Colonic mucosa (tissue), 4 donors: ENCODE results near the gene RPLP2. TPM values are rescaled to one million over a fixed set of nuclear protein-coding genes. Genes with fewer than 3 reads are reported as not detected.

Experiments used
- DNase-seq: peaks from one replicate; pipeline ENCODE4 v3.0.0-alpha.2; 2020
- H3K27ac ChIP-seq: fragments of 200-600 bp; one replicate; pipeline ENCODE4 v1.8.0; 2021
- H3K27me3 ChIP-seq: fragments of 200-600 bp; one replicate; pipeline ENCODE4 v1.8.0; 2021
- H3K36me3 ChIP-seq: fragments of 200-600 bp; one replicate; pipeline ENCODE4 v1.8.0; 2021
- H3K4me1 ChIP-seq: fragments of 200-600 bp; one replicate; pipeline ENCODE4 v1.8.0; 2021; ENCODE audit warnings: mild to moderate bottlenecking
- H3K4me3 ChIP-seq: fragments of 200-600 bp; one replicate; pipeline ENCODE4 v1.8.0; 2021
- H3K9ac ChIP-seq, 2 donors: one replicate each; pipeline ENCODE4 v1.7.0; 2013; ENCODE audit warnings: control low read depth in 2 of 2, low read depth in 2 of 2, low read length in 2 of 2
- H3K9me3 ChIP-seq: fragments of 200-600 bp; one replicate; pipeline ENCODE4 v1.8.0; 2021
- intact Hi-C: fragments of 100-400 bp; cut with DNase I; formaldehyde crosslinking; loops from one replicate; pipeline ENCODE4 v1.14.1; 2022
- total RNA-seq, 2 donors: library from RNA; stranded (reverse); fragmentation: NEBNext Ultra II Directional in 1 of 2; extraction: Animal tissue kit (Norgen Biotek cat#: 25700) in 1 of 2; gene quantifications; one replicate each; pipeline ENCODE4 v1.2.1, GENCODE V29; 2021
- TF ChIP-seq, protein P1 (sequence below): fragments of 200-600 bp; IDR thresholded peaks from one replicate; pipeline ENCODE4 v1.8.0; 2022; ENCODE audit warnings: antibody characterized with exemption, mild to moderate bottlenecking
- donor health status: healthy.
- donor health status: DM: no; HTN: no; CAD: no.
- donor health status: DM: no; HTN: no; CAD: no.

The RPLP2 gene
- total RNA-seq, 2 donors from 2014 or later = 2,068 to 2,303 TPM

DNA sequence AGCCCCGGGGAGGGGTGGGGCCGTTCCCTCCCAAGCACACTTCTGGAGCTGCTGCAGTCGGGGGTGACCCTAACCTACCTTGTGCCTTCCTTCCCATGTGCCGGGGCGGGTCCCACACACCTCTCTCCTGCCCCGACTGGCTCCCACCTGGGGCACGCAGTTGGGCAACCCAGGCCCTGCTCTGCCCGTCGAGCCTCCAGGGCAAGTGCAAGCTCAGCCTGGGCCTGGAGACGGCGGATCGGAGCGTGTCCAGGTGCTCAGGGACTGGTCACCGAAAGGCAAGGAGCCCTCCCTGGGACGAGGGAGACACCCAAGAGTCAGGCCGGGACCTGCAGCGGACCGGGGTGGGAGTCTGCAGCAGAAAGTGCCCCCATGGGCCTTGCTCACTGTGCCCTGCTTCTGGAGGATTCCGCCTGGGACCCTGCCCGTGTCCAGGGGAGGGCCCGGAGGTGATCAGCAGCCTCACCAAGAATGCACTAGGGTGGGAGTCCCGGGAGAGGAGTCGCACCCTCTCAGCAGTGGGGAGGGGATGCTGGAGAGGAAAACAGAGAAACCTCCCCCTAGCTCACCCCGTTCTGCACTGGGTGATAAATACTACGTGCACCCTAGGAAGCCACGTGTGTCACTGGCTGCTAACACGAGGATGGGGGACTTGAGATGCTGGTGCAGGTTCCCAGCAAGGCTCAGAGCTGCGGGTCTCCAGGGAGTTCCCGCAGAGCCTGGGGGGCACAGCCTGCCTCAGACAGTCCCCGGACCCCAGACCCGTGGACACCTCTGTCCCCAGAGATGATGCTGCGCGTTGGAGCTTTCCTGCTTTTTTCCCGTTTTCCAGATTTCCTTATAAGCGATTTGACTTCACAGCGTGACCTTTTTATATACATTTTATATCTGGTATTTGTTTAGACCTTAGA is 27.2 kb upstream of the RPLP2 start:
- Histone ChIP-seq H3K27me3 (no peaks in the 10 kb centered on the region), H3K9me3 (no peaks in the 10 kb centered on the region), H3K9ac (no peak overlapping the region), H3K27ac (no peak overlapping the region), H3K4me1 (no peaks in the 10 kb centered on the region), H3K4me3 (no peak overlapping the region), H3K36me3 (no peaks in the 10 kb centered on the region)
- intact Hi-C loops = no loop called here
- no peak for DNase-seq
- TF ChIP-seq, protein P1, sequence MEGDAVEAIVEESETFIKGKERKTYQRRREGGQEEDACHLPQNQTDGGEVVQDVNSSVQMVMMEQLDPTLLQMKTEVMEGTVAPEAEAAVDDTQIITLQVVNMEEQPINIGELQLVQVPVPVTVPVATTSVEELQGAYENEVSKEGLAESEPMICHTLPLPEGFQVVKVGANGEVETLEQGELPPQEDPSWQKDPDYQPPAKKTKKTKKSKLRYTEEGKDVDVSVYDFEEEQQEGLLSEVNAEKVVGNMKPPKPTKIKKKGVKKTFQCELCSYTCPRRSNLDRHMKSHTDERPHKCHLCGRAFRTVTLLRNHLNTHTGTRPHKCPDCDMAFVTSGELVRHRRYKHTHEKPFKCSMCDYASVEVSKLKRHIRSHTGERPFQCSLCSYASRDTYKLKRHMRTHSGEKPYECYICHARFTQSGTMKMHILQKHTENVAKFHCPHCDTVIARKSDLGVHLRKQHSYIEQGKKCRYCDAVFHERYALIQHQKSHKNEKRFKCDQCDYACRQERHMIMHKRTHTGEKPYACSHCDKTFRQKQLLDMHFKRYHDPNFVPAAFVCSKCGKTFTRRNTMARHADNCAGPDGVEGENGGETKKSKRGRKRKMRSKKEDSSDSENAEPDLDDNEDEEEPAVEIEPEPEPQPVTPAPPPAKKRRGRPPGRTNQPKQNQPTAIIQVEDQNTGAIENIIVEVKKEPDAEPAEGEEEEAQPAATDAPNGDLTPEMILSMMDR = no peak

DNA sequence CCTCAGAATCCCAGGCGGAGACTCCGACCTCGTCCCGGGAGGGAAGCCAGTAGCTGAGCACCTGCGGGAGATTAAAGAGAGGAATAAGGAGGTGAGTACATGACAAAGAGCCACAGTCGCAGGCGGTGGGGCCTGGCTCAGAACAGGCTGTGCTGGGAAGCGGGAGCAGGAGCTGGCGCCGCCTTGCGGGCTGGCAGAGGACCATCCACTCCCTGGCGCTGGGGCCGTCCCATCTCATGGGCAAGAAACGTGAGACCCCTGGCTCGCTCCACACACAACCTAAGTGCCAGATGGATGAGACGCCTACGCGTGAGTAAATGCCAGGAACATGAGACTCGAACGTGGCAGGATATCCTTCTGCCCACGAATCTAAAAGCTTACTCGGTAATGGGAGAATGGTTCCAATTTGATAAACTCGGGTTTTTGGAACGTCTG is 26.2 kb upstream of the RPLP2 start:
- H3K27ac ChIP-seq = no peak overlapping the region
- H3K4me3 ChIP-seq = no peak overlapping the region
- H3K9me3 ChIP-seq = no peaks in the 10 kb centered on the region
- TF ChIP-seq, protein P1 = peak; percentile 66
- no peaks in the 10 kb centered on the region for H3K36me3 ChIP-seq
- H3K27me3 ChIP-seq = no peaks in the 10 kb centered on the region
- peak overlapping the region in 1 of 2 donors; percentile 51 for H3K9ac ChIP-seq
- no peaks in the 10 kb centered on the region for H3K4me1 ChIP-seq
- DNase-seq = peak; percentile 83
- intact Hi-C loops = no loop called here

DNA sequence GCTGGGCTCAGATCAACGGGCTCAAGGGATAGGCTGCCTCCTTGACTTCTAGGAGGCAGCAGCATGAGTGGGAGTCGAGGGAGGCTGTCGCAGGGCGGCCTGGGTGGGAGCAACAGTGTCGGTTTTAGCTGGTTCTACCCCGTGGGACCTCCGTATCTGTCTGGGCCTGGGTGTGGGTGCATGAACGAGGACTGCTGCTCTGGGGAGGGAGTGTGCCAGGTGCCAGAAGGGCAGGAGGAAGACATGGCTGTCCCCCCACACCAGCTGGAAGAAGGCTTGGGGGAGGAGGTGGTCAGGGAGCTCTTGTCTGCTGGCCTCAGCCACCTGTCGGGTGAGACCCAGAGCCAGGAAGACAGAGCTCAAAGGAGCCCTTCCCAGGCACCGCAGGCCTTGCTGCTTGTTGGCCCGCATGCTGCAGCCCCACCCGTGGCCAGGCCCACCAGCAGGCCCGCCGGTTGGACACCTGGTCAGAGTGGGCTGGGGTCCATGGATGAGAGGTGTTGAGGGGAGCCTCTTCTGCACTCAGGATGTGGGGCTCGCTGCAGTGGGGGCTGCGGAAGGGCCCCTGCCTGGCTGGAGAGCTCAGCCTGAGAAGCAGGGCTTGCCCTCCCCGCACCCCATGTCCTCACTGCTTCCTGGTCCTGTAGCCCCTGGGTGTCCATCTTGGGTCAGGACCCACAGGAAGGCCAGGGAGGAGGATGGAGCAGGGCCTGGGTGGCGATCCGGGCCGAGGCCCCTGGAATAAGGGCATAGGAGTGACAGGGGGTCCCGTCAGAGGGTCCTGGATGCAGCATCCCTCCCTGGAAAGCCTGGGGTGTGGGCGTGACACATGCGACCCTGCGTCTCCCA is 23.3 kb upstream of the RPLP2 start:
- Histone ChIP-seq H3K9ac (no peak overlapping the region), H3K27ac (no peak overlapping the region), H3K9me3 (no peaks in the 10 kb centered on the region), H3K4me3 (no peak overlapping the region), H3K4me1 (no peaks in the 10 kb centered on the region), H3K36me3 (no peaks in the 10 kb centered on the region), H3K27me3 (peaks cover 14% of the 10 kb centered on the region)
- intact Hi-C loops = no loop called here
- no peak for DNase-seq
- TF ChIP-seq, protein P1 = no peak

DNA sequence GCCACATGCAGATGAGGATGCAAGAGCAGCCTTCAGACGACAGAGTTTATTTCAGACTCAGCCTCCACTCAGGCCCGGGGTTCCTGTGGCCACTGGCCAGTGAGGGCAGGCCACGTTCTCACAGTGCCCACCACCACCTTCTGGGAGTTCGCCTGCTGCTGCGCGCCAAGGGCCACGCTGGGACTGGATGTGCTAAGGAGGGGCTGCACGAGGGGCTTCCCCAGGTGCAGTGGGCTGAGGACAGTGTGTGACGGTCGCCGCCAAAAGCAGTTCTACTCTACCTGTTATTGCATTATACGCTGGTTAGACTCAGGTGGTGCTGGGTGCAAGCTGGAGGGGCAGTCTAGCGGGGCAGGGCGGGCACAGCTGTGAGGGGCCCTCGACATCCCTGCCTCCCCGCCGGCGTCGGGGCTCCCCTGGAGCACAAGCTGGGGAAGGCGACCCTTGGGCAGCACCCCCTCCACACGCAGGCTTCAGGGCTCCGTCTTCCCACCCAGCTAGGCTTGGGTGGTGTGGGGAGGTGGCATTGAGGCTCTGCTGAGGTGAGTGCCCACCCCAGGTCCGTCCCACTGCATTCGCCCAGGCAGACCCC is 22.6 kb upstream of the RPLP2 start:
- TF ChIP-seq, protein P1 = no peak
- intact Hi-C loops = no loop called here
- Histone ChIP-seq H3K27me3 (peaks cover 14% of the 10 kb centered on the region), H3K9me3 (no peaks in the 10 kb centered on the region), H3K9ac (no peak overlapping the region), H3K4me3 (no peak overlapping the region), H3K36me3 (no peaks in the 10 kb centered on the region), H3K27ac (no peak overlapping the region), H3K4me1 (no peaks in the 10 kb centered on the region)
- no peak for DNase-seq

DNA sequence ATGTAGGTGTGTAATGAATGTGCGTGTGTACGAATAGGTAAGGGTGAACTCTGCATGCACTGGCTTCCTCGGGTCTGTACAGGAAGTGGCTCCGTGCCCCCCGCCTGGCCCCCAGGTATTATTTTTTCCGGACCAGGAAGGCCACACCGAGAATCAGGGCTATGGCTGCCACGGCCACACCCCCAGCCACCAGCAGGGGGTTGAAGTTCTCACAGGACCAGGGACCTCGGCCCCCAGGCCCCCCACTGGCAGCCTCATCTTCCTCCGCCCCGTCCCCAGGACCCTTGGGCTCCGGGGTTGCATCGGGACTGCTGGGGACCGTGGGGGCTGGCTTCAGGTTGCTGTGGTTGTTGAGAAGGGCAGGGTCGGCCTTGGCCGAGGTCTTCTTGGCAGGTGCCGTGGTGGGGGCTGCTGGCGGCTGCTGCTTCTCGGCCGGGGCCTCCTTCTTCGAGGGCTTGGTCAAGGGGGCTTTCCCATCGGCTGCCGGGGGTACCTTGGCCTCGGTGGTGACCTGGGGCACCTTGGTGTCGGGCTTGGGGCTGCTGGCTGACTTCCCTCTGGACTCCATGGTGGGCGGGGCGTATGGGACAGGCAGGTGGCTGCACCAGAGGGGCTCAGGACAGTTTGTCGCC is 21.6 kb upstream of the RPLP2 start:
- intact Hi-C loops = no loop called here
- no peak overlapping the region for H3K9ac ChIP-seq
- peaks cover 14% of the 10 kb centered on the region for H3K27me3 ChIP-seq
- H3K27ac ChIP-seq = no peak overlapping the region
- DNase-seq = no peak
- H3K36me3 ChIP-seq = no peaks in the 10 kb centered on the region
- no peak overlapping the region for H3K4me3 ChIP-seq
- H3K4me1 ChIP-seq = no peaks in the 10 kb centered on the region
- TF ChIP-seq, protein P1 = no peak
- H3K9me3 ChIP-seq = no peaks in the 10 kb centered on the region
